Measurements from ENCODE around the gene HINT3.
"Not testable (repeated sequence)": the region's sequence is repeated elsewhere in the genome, so short reads cannot be mapped to it uniquely, and the experiment has no call there.

HINT3 gene

DNA sequence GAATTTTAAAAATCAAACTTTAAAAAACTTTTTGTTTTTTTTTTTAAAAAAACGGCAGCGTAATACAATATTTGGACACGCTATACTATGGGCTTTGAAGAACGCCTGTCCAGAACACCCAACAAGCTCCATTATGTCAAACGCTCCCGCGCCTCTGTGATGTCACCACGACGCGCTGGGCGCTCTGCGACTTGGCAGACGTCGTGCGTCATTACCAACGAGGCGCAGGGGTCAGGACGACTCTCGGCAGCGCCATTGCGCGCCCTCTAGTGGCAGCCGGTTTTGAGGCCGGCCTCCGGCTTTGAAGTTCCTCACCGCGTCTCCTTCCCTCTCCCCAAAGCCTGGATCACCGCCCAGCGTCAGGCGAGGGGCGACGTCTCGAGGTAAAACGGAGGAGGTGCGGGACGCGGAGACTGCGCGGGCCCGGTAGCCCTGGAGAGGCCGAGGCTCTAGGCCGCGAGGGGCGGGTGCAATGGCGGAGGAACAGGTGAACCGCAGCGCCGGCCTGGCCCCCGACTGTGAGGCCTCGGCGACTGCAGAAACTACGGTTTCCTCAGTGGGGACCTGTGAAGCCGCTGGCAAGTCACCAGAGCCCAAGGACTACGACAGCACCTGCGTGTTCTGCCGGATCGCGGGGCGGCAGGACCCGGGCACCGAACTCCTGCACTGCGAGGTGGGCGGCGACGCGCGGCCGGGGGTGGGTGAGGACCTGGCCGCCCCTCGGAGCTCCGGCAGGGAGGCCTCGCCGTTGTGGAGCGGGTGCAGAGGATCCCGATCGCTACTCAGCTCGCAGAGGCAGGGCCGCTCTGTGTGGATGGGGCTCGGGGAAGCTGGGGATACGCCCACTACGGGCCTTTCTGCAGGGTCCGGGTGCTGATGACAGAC is at the start of gene HINT3:
Gene HINT3, plus strand, starts transcription at position 265 of the 885 bp plus-strand sequence. Its CDS starts 208 bp downstream, at position 473.
- peak; percentile 98 for DNase-seq (ENCODE audit: low read depth)

DNA sequence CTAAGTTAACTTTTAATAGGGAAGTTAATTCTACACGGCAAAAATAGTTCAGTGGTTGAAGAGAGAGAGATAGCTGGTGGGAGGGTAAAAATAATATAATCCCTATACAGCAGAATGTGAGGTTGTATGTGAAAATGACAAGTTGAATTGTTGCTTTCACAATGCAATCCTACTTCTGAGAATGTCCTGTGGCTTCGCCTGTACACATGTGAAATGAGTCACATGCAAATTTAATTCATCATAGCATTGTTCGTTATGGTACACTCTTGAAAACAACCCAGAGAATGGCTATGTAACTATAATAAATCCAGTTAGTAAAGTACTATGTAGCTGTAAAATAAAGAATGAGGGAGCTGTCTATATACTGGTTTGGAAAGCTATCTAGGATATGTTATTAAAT is 46.0 kb upstream of the HINT3 start:
- peak; percentile 87 for DNase-seq (ENCODE audit: low read depth)

DNA sequence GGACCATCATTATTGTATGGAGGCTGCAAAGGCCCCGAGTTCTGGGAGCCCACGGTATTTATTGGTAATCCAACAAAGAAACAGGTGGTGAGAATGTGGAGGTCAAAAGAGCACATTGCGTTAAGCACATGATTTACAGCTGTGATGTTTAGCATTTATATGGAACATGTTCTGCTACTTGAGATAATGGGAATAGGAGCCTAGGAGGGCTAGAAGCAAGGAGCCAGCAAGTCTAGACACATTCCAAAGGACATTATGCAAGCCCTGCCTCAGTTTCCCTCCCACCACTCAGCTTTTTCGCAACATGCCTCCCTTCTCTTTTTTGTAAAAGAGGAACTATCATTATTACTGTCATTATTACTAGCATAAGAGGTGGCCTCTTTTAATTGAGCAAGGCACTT is 45.5 kb upstream of the HINT3 start:
- DNase-seq (ENCODE audit: low read depth), result not testable (repeated sequence)

DNA sequence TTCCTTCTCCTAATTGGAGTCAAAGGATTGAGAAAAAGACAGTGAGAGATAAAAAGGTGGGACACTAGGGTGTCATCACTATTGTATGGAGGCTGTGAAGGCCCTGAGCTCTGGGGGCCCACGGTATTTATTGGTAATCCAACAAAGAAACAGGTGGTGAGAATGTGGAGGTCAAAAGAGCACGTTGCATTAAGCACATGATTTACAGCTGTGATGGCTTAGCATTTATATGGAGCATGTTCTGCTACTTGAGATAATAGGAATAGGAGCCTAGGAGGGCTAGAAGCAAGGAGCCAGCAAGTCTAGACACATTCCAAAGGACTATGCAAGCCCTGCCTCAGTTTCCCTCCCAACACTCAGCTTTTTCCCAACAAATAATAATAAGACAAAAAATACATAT is 44.1 kb upstream of the HINT3 start:
- not testable (repeated sequence) for DNase-seq (ENCODE audit: low read depth)

DNA sequence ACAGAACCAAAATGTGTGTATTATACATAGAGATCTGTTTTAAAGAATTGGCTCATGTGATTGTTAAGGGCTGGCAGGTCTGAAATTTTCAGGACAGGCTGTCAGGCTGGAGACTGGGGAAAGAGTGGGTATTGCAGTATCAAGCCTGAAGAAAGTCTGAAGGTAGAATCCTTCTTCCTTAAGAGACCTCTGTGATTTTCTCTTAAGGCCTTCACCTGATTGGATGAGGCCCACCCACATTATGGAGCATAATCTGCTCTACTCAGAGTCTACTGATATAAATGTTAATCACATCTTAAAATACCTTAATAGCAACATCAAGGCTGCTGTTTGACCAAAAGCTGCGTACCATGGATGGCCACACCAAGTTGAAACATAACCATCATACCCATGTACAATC is 43.4 kb upstream of the HINT3 start:
- no peak for DNase-seq (ENCODE audit: low read depth)

DNA sequence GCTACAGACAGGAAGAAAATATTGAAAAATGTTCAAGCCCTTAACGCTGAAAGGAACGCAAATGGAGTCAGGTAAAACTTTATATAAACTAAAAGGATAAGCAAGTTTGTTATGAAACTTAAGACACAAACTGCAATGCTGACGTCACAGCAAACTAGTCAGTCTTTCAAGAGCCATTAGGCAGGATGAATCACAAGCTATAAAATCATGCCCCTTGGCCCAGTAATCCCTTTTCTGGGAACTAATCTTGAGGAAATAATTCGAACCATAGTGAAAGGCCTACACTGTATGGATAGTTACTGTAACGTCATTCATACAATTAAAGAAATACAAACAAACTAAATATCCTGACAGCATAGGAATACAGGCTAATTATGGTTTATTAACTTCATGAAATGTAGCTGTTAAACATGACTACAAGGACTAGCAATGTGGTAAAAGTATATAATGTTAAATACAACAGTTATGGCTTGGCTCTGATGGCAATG is 42.7 kb upstream of the HINT3 start:
- DNase-seq (ENCODE audit: low read depth), result peak; percentile 97

DNA sequence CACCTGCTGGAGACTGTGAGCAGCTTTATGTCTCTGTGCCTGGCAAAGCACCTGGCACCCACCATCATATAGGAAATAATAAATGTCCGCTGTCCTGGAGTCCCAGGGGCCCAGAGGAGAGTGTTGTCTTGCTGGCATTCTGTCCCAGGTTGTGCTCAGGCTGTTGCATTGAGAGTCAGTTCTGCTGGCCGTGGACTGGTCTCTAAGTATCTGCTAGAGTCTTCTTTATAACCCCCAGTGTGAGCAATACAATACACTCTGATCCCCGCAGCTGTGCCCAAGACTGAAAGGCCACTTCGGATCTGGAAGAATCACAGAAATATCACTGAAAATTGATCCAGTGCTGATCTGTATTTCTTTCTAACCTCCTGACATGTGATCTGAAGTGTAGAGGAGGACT is 38.3 kb upstream of the HINT3 start:
- no peak for DNase-seq (ENCODE audit: low read depth)

DNA sequence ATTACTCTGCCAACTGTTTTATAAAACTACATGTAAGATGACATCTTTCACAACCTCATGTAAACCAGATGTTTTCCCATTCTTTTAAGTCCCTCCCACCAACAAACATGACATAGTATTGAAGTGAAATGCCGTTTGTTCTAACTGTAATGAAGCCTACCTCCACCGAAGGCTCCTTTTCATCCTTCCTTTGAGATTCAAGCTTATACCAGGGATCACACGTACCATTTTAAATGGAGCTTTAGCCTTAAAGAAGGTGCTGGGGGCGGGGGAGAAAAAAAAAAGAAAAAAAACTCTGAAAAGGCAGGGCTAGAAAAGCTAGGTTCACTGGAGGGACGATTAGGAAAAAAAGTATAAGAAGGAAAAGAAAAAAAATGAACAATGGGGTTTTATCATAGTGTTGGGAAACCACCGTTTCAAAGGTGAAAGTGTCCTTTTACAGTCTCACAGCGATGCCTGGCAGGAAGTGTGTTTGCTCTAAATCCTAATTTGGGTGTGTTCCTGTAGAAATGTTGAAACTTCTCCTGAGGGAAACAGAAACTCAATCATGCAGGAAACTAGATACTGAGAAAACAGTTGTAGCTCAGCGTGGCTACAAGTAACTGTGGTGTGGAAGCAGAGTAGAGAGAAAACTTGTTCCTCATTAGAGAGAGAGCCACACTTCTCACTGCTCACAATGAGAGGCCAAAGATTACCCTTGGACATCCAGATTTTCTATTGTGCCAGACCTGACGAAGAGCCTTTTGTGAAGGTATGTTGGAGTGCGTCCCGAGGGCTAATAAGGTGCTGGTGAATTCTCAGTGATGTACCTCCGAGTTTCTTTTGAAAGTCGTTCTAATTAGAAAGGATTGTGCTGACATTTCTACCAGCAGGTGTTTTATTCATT is 37.6 kb upstream of the HINT3 start:
- peak; percentile 83 for DNase-seq (ENCODE audit: low read depth)

DNA sequence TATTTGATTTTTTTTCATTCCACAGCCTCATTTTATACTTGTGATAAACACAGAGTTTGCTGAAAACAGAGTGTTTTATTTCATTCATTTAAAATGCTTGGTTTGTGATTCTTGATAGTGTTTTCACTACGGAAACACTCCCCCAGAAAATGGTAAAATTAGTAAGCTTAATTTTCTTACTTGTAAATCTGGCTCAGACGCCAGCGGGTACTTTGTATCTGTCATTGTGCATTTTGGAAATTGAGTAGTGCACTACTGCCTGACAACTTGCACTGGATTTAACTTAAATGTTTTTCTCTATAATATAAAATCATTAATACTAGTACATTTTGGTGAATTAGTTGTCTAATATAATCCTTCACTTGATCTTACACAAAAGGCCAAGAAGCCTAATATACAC is 37.0 kb upstream of the HINT3 start:
- DNase-seq (ENCODE audit: low read depth), result no peak

DNA sequence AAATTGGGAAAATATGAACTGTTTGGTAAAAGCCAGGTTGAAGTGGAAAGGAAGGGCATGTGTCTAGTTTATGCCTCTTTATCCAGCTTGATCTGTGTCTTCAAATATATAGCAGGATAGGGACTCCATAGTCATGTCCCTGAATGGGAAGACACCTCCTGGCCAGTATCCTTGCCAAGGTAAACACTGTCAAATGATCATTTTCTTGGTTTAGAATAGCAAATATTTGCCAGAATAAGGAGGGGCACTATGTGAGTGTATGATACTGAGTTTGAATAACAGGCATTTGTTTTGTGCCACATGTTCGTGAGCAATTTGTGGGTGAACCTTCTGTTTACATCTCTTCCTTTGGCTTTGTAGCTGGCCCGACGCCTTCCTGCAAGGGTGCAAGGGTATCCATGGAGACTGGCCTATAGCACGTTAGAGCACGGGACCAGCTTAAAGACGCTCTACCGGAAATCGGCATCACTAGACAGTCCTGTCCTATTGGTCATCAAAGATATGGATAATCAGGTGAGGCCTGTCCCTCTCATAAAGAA is 34.2 kb upstream of the HINT3 start:
- no peak for DNase-seq (ENCODE audit: low read depth)

DNA sequence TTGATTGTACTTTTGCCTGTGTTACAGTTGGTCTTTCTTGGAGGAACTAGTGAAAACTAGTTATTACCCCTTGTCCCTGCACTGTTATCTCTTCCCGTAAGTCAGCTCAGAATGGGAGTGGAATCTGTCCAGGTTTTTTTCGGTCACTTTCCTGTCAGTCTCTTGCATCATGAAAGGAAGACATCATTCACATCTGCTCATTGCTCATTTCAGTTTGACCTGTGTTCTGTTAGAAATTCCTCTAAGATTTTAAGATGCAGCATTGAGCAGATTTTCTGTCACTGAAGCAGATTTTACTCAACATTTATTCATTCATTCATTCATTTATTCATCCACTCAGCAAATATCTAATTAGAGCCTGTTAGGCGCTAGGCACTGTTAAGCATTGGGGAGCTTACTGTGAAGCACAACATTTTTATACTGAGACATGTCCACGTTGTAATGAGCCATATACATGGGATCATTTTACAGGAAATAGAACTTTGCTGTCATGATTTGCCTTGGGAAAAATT is 33.1 kb upstream of the HINT3 start:
- no peak for DNase-seq (ENCODE audit: low read depth)

DNA sequence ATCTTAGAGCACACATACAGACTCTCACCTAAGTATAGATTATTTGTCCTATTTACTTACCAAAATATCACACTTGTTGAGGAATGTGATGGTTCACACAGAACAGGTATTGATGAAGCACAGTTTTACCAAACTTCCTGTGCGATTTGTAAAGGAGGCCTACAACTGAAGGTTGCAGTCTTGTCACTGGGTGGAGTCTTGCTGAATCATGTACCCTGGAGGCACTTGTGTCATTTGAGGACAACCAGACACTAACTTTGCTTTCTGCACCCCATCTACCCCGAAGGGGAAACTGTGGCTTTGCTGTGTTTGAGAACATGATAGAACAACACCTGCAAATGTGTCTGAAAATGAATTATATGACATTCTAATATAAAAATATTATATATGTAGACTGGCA is 32.4 kb upstream of the HINT3 start:
- peak; percentile 76 for DNase-seq (ENCODE audit: low read depth)

DNA sequence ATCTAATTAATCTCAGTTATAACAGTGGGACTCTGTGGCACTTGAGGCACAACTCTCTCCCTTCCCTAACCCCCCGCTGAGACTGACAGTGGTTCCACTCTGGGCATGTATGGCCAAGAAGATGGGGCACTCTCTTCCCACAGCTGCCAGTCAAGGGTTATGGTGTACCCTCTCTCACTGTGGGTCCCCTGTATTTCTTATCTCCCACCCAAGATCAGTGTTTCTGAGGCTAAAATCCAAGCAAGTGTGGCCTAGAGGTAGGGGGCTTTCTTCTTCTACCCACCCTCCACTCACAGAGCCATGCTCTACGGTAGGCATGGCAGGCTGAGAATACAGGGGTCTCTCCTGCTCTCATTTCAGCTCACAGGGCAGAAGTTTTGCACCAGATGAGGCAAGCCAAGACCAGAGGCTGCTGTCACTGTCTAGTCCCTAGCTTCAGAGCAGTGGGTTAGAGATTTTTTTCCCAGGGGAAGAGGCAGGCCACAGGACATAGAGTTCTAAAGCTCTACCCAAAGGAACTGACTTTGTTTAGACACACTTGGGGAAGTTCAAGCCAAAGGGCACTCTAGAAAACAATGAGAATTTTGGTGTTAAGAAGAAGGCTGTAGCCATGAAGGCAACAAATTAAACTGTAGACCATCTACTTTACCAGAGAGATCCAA is 31.7 kb upstream of the HINT3 start:
- no peak for DNase-seq (ENCODE audit: low read depth)

DNA sequence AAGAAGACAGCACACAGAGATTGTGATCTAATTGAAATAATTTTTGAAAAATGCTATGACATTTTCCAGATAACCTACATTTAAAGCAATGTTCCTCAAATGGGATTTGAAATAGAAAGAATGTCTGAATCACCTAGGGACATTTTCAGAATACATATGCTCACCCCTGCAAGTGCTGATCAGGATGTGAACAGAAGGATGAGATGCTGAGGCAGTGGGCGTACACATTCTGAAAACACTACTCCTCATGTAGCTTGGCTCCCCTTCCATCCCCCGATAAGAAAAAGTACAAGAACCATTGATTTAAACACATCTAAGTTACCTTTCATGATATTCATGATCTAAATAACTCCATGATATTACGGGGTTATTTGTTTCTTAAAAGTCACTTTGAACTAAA is 29.9 kb upstream of the HINT3 start:
- no peak for DNase-seq (ENCODE audit: low read depth)

DNA sequence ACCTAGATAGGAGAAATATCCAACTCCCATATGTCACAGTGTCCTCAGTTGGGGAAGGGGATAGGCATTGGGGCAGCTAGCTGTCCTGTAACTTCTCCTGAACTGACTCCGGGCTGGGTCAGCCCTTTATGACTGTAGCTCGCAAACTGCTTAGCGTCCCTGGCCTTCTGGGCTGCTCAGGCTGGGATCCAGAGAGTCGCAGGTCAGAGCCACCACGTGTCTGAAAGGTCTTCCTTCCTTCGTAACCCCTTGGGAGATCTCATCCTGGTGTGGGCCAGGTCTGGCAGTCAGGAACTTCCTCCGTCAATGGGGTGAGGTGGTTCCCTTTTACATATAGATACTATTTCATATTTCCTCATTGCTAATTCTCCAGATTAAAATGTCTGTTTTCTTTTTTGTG is 28.8 kb upstream of the HINT3 start:
- DNase-seq (ENCODE audit: low read depth), result no peak

DNA sequence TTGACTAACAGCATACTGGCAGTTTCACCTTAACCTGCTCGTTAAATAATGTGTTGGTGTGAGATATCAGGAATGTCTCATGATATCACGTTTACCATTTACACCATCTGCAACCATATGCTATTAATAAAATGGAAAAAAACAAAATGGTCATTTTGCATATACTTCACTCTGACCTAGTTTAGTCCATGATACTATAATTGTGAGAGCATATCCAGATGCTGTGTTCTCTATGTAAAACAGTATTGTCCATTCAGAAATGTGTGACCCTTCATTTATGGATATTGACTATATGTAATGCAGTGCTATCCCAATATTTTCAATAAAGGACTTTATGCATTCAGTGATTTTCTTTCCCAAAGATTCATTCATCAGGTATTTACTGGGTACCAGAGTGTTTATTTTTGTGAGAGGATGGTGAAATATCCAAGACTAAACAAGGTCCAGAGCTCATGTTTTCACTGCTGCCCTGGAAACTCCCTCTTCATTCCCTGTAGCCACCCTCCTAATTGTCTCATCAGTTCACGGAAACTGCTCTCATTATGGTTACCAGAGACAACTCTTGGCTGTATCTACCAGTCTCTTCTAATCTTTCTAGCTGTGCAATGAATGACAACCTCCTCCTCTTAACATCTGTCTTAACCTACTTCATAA is 25.7 kb upstream of the HINT3 start:
- DNase-seq (ENCODE audit: low read depth), result peak; percentile 45

DNA sequence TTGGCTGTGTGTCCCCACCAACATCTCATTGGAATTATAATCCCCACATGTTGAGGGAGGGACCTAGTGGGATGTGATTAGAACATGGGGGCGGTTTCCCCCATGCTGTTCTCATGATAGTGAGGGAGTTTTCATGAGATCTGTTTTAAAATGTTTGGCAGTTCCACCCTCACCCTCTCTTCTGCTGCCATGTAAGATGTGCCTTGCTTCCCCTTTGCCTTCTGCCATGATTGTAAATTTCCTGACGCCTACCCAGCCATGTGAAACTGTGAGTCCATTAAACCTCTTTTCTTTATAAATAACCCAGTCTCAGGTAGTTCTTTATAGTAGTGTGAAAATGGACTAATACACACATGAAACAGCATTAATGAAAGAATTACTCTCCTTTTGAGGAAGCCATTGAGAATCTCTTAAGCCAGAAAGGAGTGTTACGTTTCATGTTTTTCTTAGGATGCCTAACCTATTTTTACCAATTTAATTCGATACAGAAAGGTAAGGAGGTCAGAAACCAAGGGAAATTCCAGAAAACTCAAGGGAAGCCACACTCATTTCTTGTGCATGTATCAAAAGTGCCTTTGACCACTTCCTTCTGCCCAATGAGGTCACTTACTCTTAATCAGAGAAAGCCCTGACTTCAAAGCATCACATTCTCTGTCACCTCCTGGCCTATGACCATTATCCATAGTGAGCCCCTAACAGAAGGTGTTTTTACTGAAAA is 24.7 kb upstream of the HINT3 start:
- DNase-seq (ENCODE audit: low read depth), result peak; percentile 60

DNA sequence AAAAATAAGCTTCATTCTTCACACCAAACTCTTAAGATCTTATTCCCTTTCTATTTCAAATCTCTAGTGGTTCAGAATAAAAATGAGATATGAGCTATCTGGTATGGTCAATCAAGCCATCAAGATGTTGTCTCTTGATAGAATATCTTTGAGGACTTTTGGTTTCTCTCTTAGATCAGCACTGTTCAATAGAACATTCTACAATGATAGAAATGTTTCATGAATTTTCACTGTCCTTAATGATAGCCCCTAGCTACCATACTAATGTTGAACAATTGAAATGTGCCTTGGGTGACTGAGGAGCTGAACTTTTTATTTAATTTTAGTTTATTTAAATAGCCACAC is 24.1 kb upstream of the HINT3 start:
- DNase-seq (ENCODE audit: low read depth), result no peak

DNA sequence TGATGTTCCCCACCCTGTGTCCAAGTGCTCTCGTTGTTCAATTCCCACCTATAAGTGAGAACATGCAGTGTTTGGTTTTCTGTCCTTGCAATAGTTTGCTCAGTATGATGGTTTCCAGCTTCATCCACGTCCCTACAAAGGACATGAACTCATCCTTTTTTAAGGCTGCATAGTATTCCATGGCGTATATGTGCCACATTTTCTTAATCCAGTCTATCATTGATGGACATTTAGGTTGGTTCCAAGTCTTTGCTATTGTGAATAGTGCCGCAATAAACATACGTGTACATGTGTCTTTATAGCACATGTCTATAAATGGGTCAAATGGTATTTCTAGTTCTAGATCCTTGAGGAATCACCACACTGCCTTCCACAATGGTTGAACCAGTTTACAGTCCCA is 21.1 kb upstream of the HINT3 start:
- DNase-seq (ENCODE audit: low read depth), result not testable (repeated sequence)

DNA sequence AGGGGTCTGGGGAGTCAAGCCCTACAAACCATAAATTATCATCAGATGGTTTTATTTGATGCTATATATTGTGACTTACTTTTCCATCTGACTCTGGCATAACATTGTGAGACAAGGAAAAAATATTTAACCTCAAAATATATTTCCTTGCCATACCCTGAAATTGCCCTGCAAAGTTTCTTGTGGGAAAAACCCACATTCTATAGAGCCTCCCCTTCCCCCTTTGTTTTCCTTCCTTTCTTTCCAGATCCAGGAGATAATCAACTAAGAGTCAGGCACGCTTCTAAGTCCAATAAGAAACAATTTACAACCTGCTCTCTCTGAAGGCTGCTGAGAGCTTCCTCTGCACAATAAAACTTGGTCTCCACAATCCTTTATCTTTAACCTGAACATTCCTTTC is 17.5 kb upstream of the HINT3 start:
- no peak for DNase-seq (ENCODE audit: low read depth)

DNA sequence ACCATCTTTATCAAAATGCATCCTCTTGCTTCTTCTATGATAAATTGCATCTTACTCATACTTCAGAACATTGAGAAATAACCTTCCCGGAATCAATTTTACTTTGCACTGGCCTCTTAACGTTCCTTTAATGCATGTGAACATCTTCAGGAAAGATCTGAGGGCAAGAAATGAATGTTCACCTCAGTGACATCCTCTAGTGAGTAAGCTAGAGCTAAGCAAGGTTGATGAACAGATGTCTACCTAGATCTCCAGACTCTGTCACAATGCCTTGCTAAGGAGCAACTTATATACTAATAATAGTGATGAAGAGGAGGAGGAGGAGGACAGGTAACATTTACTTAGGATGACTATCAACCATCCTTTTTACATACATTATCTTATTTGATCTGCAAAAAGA is 16.8 kb upstream of the HINT3 start:
- no peak for DNase-seq (ENCODE audit: low read depth)

Data from ELR (cell line).